ENCODE measurements around the gene PIWIL1. TPM values are rescaled to one million over a fixed set of nuclear protein-coding genes. Genes with fewer than 3 reads are reported as not detected.

Gene PIWIL1
- total and polyA plus RNA-seq, 2 of the 4 experiments (the other 2 are of a cell fraction): not detected

- Histone ChIP-seq H4K8ac (ENCODE audit: low read depth in 2 of 2, low read length in 2 of 2) (no peak overlapping the region), H3K27ac (ENCODE audit: insufficient read depth, low read length) (no peak overlapping the region), H3K56ac (ENCODE audit: extremely low read depth, insufficient read depth, low read length) (no peak overlapping the region), H3K9me3 (ENCODE audit: control insufficient read depth, insufficient read depth, low read length) (peaks cover 12% of the 10 kb centered on the region; the same call in 1 of the 2 replicates), H3K36me3 (ENCODE audit: control insufficient read depth, insufficient read depth, low read length) (no peaks in the 10 kb centered on the region), H3K14ac (replicated peaks; ENCODE audit: low read depth, low read length) (no peak overlapping the region), H3K4me2 (ENCODE audit: low read depth, low read length) (no peak overlapping the region), H4K5ac (ENCODE audit: low read depth, low read length) (no peak overlapping the region), H3K4me3 (ENCODE audit: insufficient read depth, low read depth, low read length) (no peak overlapping the region), H2BK120ac (ENCODE audit: low read depth, low read length) (no peak overlapping the region), H3K4me1 (ENCODE audit: control insufficient read depth, insufficient read depth, low read length) (no peaks in the 10 kb centered on the region), H2BK5ac (ENCODE audit: low read depth, low read length, poor library complexity, severe bottlenecking) (no peak overlapping the region), H2AK5ac (ENCODE audit: low read depth, low read length) (no peak overlapping the region), H3K4ac (ENCODE audit: low read depth, low read length) (no peak overlapping the region), H2AK9ac (replicated peaks; ENCODE audit: low read depth, low read length, poor library complexity) (no peak overlapping the region), H3K9me1 (ENCODE audit: insufficient read depth, low read length) (no peaks in the 10 kb centered on the region), H2BK20ac (ENCODE audit: low read depth, low read length) (no peak overlapping the region), H4K20me1 (ENCODE audit: insufficient read depth, low read length) (no peaks in the 10 kb centered on the region), H3K18ac (ENCODE audit: low read depth, low read length) (no peak overlapping the region), H3K9ac (ENCODE audit: low read depth, low read length) (no peak overlapping the region), H2AFZ (replicated peaks; ENCODE audit: low read length, poor library complexity) (no peak overlapping the region), H3K27me3 (ENCODE audit: control insufficient read depth, insufficient read depth, low read length) (no peaks in the 10 kb centered on the region), H4K91ac (ENCODE audit: insufficient read depth, low read depth, low read length) (no peak overlapping the region), H2BK15ac (ENCODE audit: low read depth, low read length) (no peak overlapping the region), H3K79me1 (ENCODE audit: low read depth in 1 of 2, low read length in 2 of 2) (no peaks in the 10 kb centered on the region), H3K23ac (ENCODE audit: low read depth, low read length) (no peak overlapping the region)
- dilution Hi-C loops (cut with HindIII; ENCODE audit: low sequenced_read_pairs, unreplicated experiment): no loop called here
- DNase-seq: no peak
- WGBS, 2 experiments (ENCODE audit: extremely low coverage in 2 of 2, insufficient read length in 1 of 2): no CpG with 5 or more reads among the region's 7 CpGs
- no peak for ATAC-seq (ENCODE audit: low read depth)
- in situ Hi-C loops (cut with MboI; ENCODE audit: low sequenced_read_pairs): no loop called here
- TF ChIP-seq FOS (IDR thresholded peaks at IDR 0.05; ENCODE audit: low read depth, low read length): no peak
- intact Hi-C loops (cut with micrococcal nuclease): no loop called here
- ChIA-PET POLR2A (ENCODE audit: unreplicated experiment) (no interaction called here), CTCF (no interaction called here)
- BruUV-seq (replicated peaks): no TSS peak
Measured at GRCh38 chr12:130347588-130347987, 9.9 kb downstream of the PIWIL1 start.

All from IMR-90 (cell line).